ENCODE results near the gene OGG1. TPM values are rescaled to one million over a fixed set of nuclear protein-coding genes. Genes with fewer than 3 reads are reported as not detected.

OGG1 gene
- total RNA-seq, 1 donor: 25.7 TPM

GRCh38 chr3:9710174-9710739, 39.5 kb upstream of the OGG1 start:
- Histone ChIP-seq H2AFZ (ENCODE audit: low read length) (no peak overlapping the region), H3K9me3 (ENCODE audit: low read depth, low read length) (no peaks in the 10 kb centered on the region)
- no peak for DNase-seq (ENCODE audit: insufficient read length, low spot score, missing footprints)

GRCh38 chr3:9712415-9712814, 37.3 kb upstream of the OGG1 start:
- no peak for TF ChIP-seq CTCF (IDR thresholded peaks at IDR 0.05; ENCODE audit: extremely low read depth, low read depth, low read length)
- no peak for DNase-seq (ENCODE audit: insufficient read length, low spot score, missing footprints)
- Histone ChIP-seq H3K36me3 (ENCODE audit: insufficient read depth, low read length) (no peaks in the 10 kb centered on the region), H3K4me3 (ENCODE audit: insufficient read depth, low read length) (no peak overlapping the region), H3K4me1 (ENCODE audit: insufficient read depth, low read length) (peaks cover 4% of the 10 kb centered on the region), H3K9me3 (ENCODE audit: low read depth, low read length) (no peaks in the 10 kb centered on the region), H2AFZ (ENCODE audit: low read length) (no peak overlapping the region), H4K20me1 (ENCODE audit: insufficient read depth, low read length) (no peaks in the 10 kb centered on the region), H3K27ac (ENCODE audit: low read depth, low read length) (no peak overlapping the region), H3K79me2 (ENCODE audit: insufficient read depth, low read length) (no peaks in the 10 kb centered on the region), H3K27me3 (ENCODE audit: insufficient read depth, low read length) (peaks cover 23% of the 10 kb centered on the region), H3K4me2 (ENCODE audit: insufficient read depth, low read length) (no peak overlapping the region)

More at GRCh38 chr3:9710174-9710739, 39.5 kb upstream of the OGG1 start:
- Histone ChIP-seq H3K27ac (ENCODE audit: low read depth, low read length) (no peak overlapping the region), H3K4me3 (ENCODE audit: insufficient read depth, low read length) (no peak overlapping the region), H3K4me1 (ENCODE audit: insufficient read depth, low read length) (no peaks in the 10 kb centered on the region), H3K4me2 (ENCODE audit: insufficient read depth, low read length) (no peak overlapping the region), H3K79me2 (ENCODE audit: insufficient read depth, low read length) (no peaks in the 10 kb centered on the region), H3K36me3 (ENCODE audit: insufficient read depth, low read length) (no peaks in the 10 kb centered on the region), H3K27me3 (ENCODE audit: insufficient read depth, low read length) (peaks cover 26% of the 10 kb centered on the region), H4K20me1 (ENCODE audit: insufficient read depth, low read length) (no peaks in the 10 kb centered on the region)
- no peak for TF ChIP-seq CTCF (IDR thresholded peaks at IDR 0.05; ENCODE audit: extremely low read depth, low read depth, low read length)

- no peak for TF ChIP-seq CTCF (IDR thresholded peaks at IDR 0.05; ENCODE audit: extremely low read depth, low read depth, low read length)
- Histone ChIP-seq H3K27ac (ENCODE audit: low read depth, low read length) (no peak overlapping the region), H3K27me3 (ENCODE audit: insufficient read depth, low read length) (peaks cover 25% of the 10 kb centered on the region), H4K20me1 (ENCODE audit: insufficient read depth, low read length) (no peaks in the 10 kb centered on the region), H3K4me2 (ENCODE audit: insufficient read depth, low read length) (no peak overlapping the region), H3K36me3 (ENCODE audit: insufficient read depth, low read length) (no peaks in the 10 kb centered on the region), H3K9me3 (ENCODE audit: low read depth, low read length) (no peaks in the 10 kb centered on the region), H3K4me3 (ENCODE audit: insufficient read depth, low read length) (no peak overlapping the region), H2AFZ (ENCODE audit: low read length) (no peak overlapping the region), H3K4me1 (ENCODE audit: insufficient read depth, low read length) (peaks cover 4% of the 10 kb centered on the region), H3K79me2 (ENCODE audit: insufficient read depth, low read length) (no peaks in the 10 kb centered on the region)
- no peak for DNase-seq (ENCODE audit: insufficient read length, low spot score, missing footprints)
These were observed 36.6 kb upstream of the OGG1 start for GRCh38 chr3:9713142-9713541.

GRCh38 chr3:9715136-9715535, 34.6 kb upstream of the OGG1 start:
- H4K20me1 ChIP-seq (ENCODE audit: insufficient read depth, low read length): no peaks in the 10 kb centered on the region
- H3K27me3 ChIP-seq (ENCODE audit: insufficient read depth, low read length): peaks cover 25% of the 10 kb centered on the region
- no peaks in the 10 kb centered on the region for H3K36me3 ChIP-seq (ENCODE audit: insufficient read depth, low read length)
- no peak overlapping the region for H3K27ac ChIP-seq (ENCODE audit: low read depth, low read length)
- TF ChIP-seq CTCF (IDR thresholded peaks at IDR 0.05; ENCODE audit: extremely low read depth, low read depth, low read length): no peak
- no peaks in the 10 kb centered on the region for H3K9me3 ChIP-seq (ENCODE audit: low read depth, low read length)
- H3K4me1 ChIP-seq (ENCODE audit: insufficient read depth, low read length): peaks cover 4% of the 10 kb centered on the region
- H3K4me2 ChIP-seq (ENCODE audit: insufficient read depth, low read length): no peak overlapping the region
- no peak overlapping the region for H2AFZ ChIP-seq (ENCODE audit: low read length)
- H3K79me2 ChIP-seq (ENCODE audit: insufficient read depth, low read length): no peaks in the 10 kb centered on the region
- no peak overlapping the region for H3K4me3 ChIP-seq (ENCODE audit: insufficient read depth, low read length)
- no peak for DNase-seq (ENCODE audit: insufficient read length, low spot score, missing footprints)
